ENCODE measurements around the gene ZBTB20. TPM values are rescaled to one million over a fixed set of nuclear protein-coding genes. Genes with fewer than 3 reads are reported as not detected.

The ZBTB20 gene
- polyA plus RNA-seq, 1 donor from 2014 or later = 4.8 TPM

GRCh38 chr3:114892131-114892879, 254.8 kb downstream of the ZBTB20 start:
- Histone ChIP-seq H3K27ac (ENCODE audit: low read length) (no peak overlapping the region), H3K9me3 (ENCODE audit: low read length) (no peaks in the 10 kb centered on the region), H3K9me2 (ENCODE audit: insufficient read depth, low read length) (no peaks in the 10 kb centered on the region), H3K79me2 (replicated peaks; ENCODE audit: insufficient read depth, low read length) (no peaks in the 10 kb centered on the region), H3K4me3 (ENCODE audit: low read length) (no peak overlapping the region), H4K20me1 (ENCODE audit: insufficient read depth) (no peaks in the 10 kb centered on the region), H2AFZ (ENCODE audit: low read depth, low read length) (no peak overlapping the region), H3K4me2 (ENCODE audit: low read length) (no peak overlapping the region), H3F3A (ENCODE audit: insufficient read depth, low read length, poor library complexity, severe bottlenecking) (no peaks in the 10 kb centered on the region), H3K36me3 (ENCODE audit: insufficient read depth, low read length) (no peaks in the 10 kb centered on the region), H3K27me3 (ENCODE audit: insufficient read depth, low read depth, low read length) (no peaks in the 10 kb centered on the region), H3K9ac (ENCODE audit: low read length) (no peak overlapping the region)
- TF ChIP-seq EZH2 (IDR thresholded peaks at IDR 0.05; ENCODE audit: borderline replicate concordance, insufficient read depth, low read length, poor library complexity, severe bottlenecking) (no peak), SMC3 (conservative IDR thresholded peaks at IDR 0.05; ENCODE audit: poor library complexity) (no peak), REST (IDR thresholded peaks at IDR 0.05; ENCODE audit: borderline replicate concordance) (no peak), TAF1 (IDR thresholded peaks at IDR 0.05; ENCODE audit: low read depth) (no peak), MXI1 (conservative IDR thresholded peaks at IDR 0.05; ENCODE audit: poor library complexity, severe bottlenecking) (no peak), POLR2AphosphoS5 (IDR thresholded peaks at IDR 0.05) (no peak), RAD21 (conservative IDR thresholded peaks at IDR 0.05) (no peak), EP300 (conservative IDR thresholded peaks at IDR 0.05; ENCODE audit: poor library complexity, severe bottlenecking) (no peak)
- TF ChIP-seq, protein P1, sequence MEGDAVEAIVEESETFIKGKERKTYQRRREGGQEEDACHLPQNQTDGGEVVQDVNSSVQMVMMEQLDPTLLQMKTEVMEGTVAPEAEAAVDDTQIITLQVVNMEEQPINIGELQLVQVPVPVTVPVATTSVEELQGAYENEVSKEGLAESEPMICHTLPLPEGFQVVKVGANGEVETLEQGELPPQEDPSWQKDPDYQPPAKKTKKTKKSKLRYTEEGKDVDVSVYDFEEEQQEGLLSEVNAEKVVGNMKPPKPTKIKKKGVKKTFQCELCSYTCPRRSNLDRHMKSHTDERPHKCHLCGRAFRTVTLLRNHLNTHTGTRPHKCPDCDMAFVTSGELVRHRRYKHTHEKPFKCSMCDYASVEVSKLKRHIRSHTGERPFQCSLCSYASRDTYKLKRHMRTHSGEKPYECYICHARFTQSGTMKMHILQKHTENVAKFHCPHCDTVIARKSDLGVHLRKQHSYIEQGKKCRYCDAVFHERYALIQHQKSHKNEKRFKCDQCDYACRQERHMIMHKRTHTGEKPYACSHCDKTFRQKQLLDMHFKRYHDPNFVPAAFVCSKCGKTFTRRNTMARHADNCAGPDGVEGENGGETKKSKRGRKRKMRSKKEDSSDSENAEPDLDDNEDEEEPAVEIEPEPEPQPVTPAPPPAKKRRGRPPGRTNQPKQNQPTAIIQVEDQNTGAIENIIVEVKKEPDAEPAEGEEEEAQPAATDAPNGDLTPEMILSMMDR (IDR thresholded peaks at IDR 0.05; ENCODE audit: poor library complexity, severe bottlenecking) = no peak

GRCh38 chr3:114887806-114888205, 259.3 kb downstream of the ZBTB20 start:
- H3K36me3 ChIP-seq (ENCODE audit: insufficient read depth, low read length) = no peaks in the 10 kb centered on the region
- no peak overlapping the region for H2AFZ ChIP-seq (ENCODE audit: low read depth, low read length)
- H3K79me2 ChIP-seq (replicated peaks; ENCODE audit: insufficient read depth, low read length) = no peaks in the 10 kb centered on the region
- no peaks in the 10 kb centered on the region for H4K20me1 ChIP-seq (ENCODE audit: insufficient read depth)
- H3K27ac ChIP-seq (ENCODE audit: low read length) = no peak overlapping the region
- TF ChIP-seq SMC3 (conservative IDR thresholded peaks at IDR 0.05; ENCODE audit: poor library complexity) (no peak), MXI1 (conservative IDR thresholded peaks at IDR 0.05; ENCODE audit: poor library complexity, severe bottlenecking) (no peak), REST (IDR thresholded peaks at IDR 0.05; ENCODE audit: borderline replicate concordance) (no peak)
- no peak overlapping the region for H3K4me2 ChIP-seq (ENCODE audit: low read length)
- H3K9me3 ChIP-seq (ENCODE audit: low read length) = no peaks in the 10 kb centered on the region
- no peak overlapping the region for H3K9ac ChIP-seq (ENCODE audit: low read length)
- no peak overlapping the region for H3K4me3 ChIP-seq (ENCODE audit: low read length)
- no peaks in the 10 kb centered on the region for H3K27me3 ChIP-seq (ENCODE audit: insufficient read depth, low read depth, low read length)
- H3F3A ChIP-seq (ENCODE audit: insufficient read depth, low read length, poor library complexity, severe bottlenecking) = no peaks in the 10 kb centered on the region
- H3K9me2 ChIP-seq (ENCODE audit: insufficient read depth, low read length) = no peaks in the 10 kb centered on the region

Data from neural cell (in vitro differentiated cells).